ENCODE data around the gene CBLN3. TPM values are rescaled to one million over a fixed set of nuclear protein-coding genes. Genes with fewer than 3 reads are reported as not detected.

Gene CBLN3
- total RNA-seq, 1 experiment from 2014 or later = 1.0 TPM

- H3K27me3 ChIP-seq (ENCODE audit: control insufficient read depth, insufficient read depth, low read length) = no peaks in the 10 kb centered on the region
- H3K27ac ChIP-seq (ENCODE audit: low read length) = no peak overlapping the region
- no peaks in the 10 kb centered on the region for H3K36me3 ChIP-seq (ENCODE audit: control insufficient read depth, insufficient read depth, low read length)
- intact Hi-C loops (cut with micrococcal nuclease; ENCODE audit: unreplicated experiment) = no loop called here
- H3K4me3 ChIP-seq (ENCODE audit: low read depth in 2 of 2, low read length in 2 of 2) = no peak overlapping the region
- ATAC-seq = no peak
- H3K9me3 ChIP-seq (ENCODE audit: control insufficient read depth, insufficient read depth, low read depth, low read length) = no peaks in the 10 kb centered on the region
- ChIA-PET POLR2A (no interaction called here), CTCF (no interaction called here)
- DNase-seq (ENCODE audit: low read depth, low spot score) = no peak
- in situ Hi-C loops (cut with HindIII; ENCODE audit: low pct_unique_long_range_greater_than_20kb, low sequenced_read_pairs) = no loop called here
- TF ChIP-seq SIN3A (IDR thresholded peaks at IDR 0.05; ENCODE audit: borderline replicate concordance, insufficient read depth, low read depth, low read length) = no peak
- TF ChIP-seq POLR2AphosphoS5 (IDR thresholded peaks at IDR 0.05; ENCODE audit: low read depth, low read length) = no peak
- no peak for TF ChIP-seq REST (IDR thresholded peaks at IDR 0.05; ENCODE audit: insufficient read depth in 1 of 2, low read depth in 2 of 2, low read length in 1 of 2)
- TF ChIP-seq TCF7L2 (IDR thresholded peaks at IDR 0.05; ENCODE audit: low read depth, low read length) = no peak
- no peak for TF ChIP-seq CTCF (IDR thresholded peaks at IDR 0.05)
- no TSS peak for BruUV-seq (replicated peaks)
- H3K4me1 ChIP-seq (ENCODE audit: control insufficient read depth, insufficient read depth, low read length) = no peaks in the 10 kb centered on the region
Measured at GRCh38 chr14:24459331-24459730, 29.9 kb upstream of the CBLN3 start.

GRCh38 chr14:24458736-24459135, 29.3 kb upstream of the CBLN3 start:
- Histone ChIP-seq H3K27ac (ENCODE audit: low read length) (no peak overlapping the region), H3K4me1 (ENCODE audit: control insufficient read depth, insufficient read depth, low read length) (no peaks in the 10 kb centered on the region), H3K9me3 (ENCODE audit: control insufficient read depth, insufficient read depth, low read depth, low read length) (no peaks in the 10 kb centered on the region), H3K27me3 (ENCODE audit: control insufficient read depth, insufficient read depth, low read length) (no peaks in the 10 kb centered on the region), H3K36me3 (ENCODE audit: control insufficient read depth, insufficient read depth, low read length) (no peaks in the 10 kb centered on the region), H3K4me3 (ENCODE audit: low read depth in 2 of 2, low read length in 2 of 2) (no peak overlapping the region)
- ChIA-PET CTCF (no interaction called here), POLR2A (no interaction called here)
- no peak for ATAC-seq
- BruUV-seq (replicated peaks) = no TSS peak
- no peak for DNase-seq (ENCODE audit: low read depth, low spot score)
- TF ChIP-seq REST (IDR thresholded peaks at IDR 0.05; ENCODE audit: insufficient read depth in 1 of 2, low read depth in 2 of 2, low read length in 1 of 2) (no peak), TCF7L2 (IDR thresholded peaks at IDR 0.05; ENCODE audit: low read depth, low read length) (no peak), CTCF (IDR thresholded peaks at IDR 0.05) (no peak), POLR2AphosphoS5 (IDR thresholded peaks at IDR 0.05; ENCODE audit: low read depth, low read length) (no peak), SIN3A (IDR thresholded peaks at IDR 0.05; ENCODE audit: borderline replicate concordance, insufficient read depth, low read depth, low read length) (no peak)
- intact Hi-C loops (cut with micrococcal nuclease; ENCODE audit: unreplicated experiment) (no loop called here), in situ Hi-C loops (cut with HindIII; ENCODE audit: low pct_unique_long_range_greater_than_20kb, low sequenced_read_pairs) (no loop called here)

Measured in Panc1 (cell line).